H1 (cell line): ENCODE results near the gene GLG1. TPM values are rescaled to one million over a fixed set of nuclear protein-coding genes. Genes with fewer than 3 reads are reported as not detected.

Experiments
- CTCF ChIA-PET: fragments of 300-600 bp; sonication (Branson Sonifier 250); formaldehyde crosslinking; loops from one replicate; lab custom pipeline; 2021; ENCODE audit not compliant: partially characterized antibody; lab: Charles Lee
- POLR2A ChIA-PET: fragments of 300-600 bp; sonication (Branson Sonifier 250); formaldehyde crosslinking; loops from one replicate; lab custom pipeline; 2021; ENCODE audit warnings: inconsistent platforms; ENCODE audit not compliant: partially characterized antibody; lab: Charles Lee
- DNase-seq, 2 experiments: peaks; one replicate each; pipeline versions ENCODE4 v3.0.0 to v3.0.0-alpha.2; 2010 to 2022; ENCODE audit warnings: low spot score in 2 of 2, low read depth in 1 of 2, mixed read lengths in 1 of 2
- FAIRE-seq: peaks from 2 replicates; lab custom pipeline; 2011; peaks lifted over from hg19 to GRCh38; lab: Jason Lieb, UNC
- H2AFZ ChIP-seq: 2 replicates; pipeline ENCODE4 v1.8.1; 2012; ENCODE audit warnings: low read length, inconsistent platforms
- H2AK5ac ChIP-seq: 2 replicates; pipeline ENCODE4 v1.6.1; 2013; ENCODE audit warnings: low read depth, low read length
- H2BK120ac ChIP-seq: replicated peaks from 2 replicates; pipeline ENCODE3; 2013; ENCODE audit warnings: low read depth, low read length, inconsistent platforms
- H2BK12ac ChIP-seq: 2 replicates; pipeline ENCODE4 v1.6.1; 2013; ENCODE audit warnings: low read depth, low read length
- H2BK15ac ChIP-seq: 2 replicates; pipeline ENCODE4 v1.6.1; 2013; ENCODE audit warnings: low read length
- H2BK20ac ChIP-seq: 2 replicates; pipeline ENCODE4 v1.6.1; 2013; ENCODE audit warnings: low read length
- H2BK5ac ChIP-seq: 2 replicates; pipeline ENCODE4 v1.6.1; 2013; ENCODE audit warnings: low read depth, low read length
- H3K14ac ChIP-seq: 2 replicates; pipeline ENCODE4 v1.6.1; 2013; ENCODE audit warnings: inconsistent platforms; ENCODE audit not compliant: insufficient read length
- H3K18ac ChIP-seq: 2 replicates; pipeline ENCODE4 v1.6.1; 2013; ENCODE audit warnings: low read length; ENCODE audit errors: extremely low read depth
- H3K23ac ChIP-seq: 2 replicates; pipeline ENCODE4 v1.6.1; 2013; ENCODE audit warnings: inconsistent platforms; ENCODE audit not compliant: insufficient read length
- H3K23me2 ChIP-seq: 2 replicates; pipeline ENCODE4 v1.6.1; 2013; ENCODE audit warnings: low read depth, low read length
- H3K27ac ChIP-seq: 2 replicates; pipeline ENCODE4 v1.6.1; 2011; ENCODE audit warnings: low read depth, low read length, inconsistent platforms
- H3K27me3 ChIP-seq, 4 experiments: replicated peaks in 1 of 4; 1 replicate in 1 of 4; 2 replicates in 3 of 4; pipeline versions ENCODE4 v1.6.1 to v1.8.1; 2011 to 2013; ENCODE audit warnings: low read length in 3 of 4, mild to moderate bottlenecking in 3 of 4, inconsistent platforms in 2 of 4, mixed read lengths in 2 of 4, moderate library complexity in 1 of 4; ENCODE audit not compliant: control insufficient read depth in 3 of 4, insufficient read depth in 3 of 4; ENCODE audit errors: extremely low read depth in 1 of 4
- H3K36me3 ChIP-seq, 4 experiments: 2 replicates each; pipeline versions ENCODE4 v1.6.1 to v1.8.1; 2011 to 2013; ENCODE audit warnings: mild to moderate bottlenecking in 4 of 4, low read length in 3 of 4, moderate library complexity in 2 of 4, control low read depth in 1 of 4, inconsistent platforms in 1 of 4; ENCODE audit not compliant: insufficient read depth in 4 of 4, control insufficient read depth in 2 of 4
- H3K4ac ChIP-seq: replicated peaks from 2 replicates; pipeline ENCODE3; 2013; ENCODE audit warnings: low read length, low read depth, mixed read lengths, inconsistent platforms; ENCODE audit not compliant: insufficient read length
- H3K4me1 ChIP-seq, 4 experiments: replicated peaks in 1 of 4; 1 replicate in 1 of 4; 2 replicates in 3 of 4; pipeline versions ENCODE4 v1.6.1 to v1.8.1; 2011 to 2013; ENCODE audit warnings: low read length in 3 of 4, inconsistent platforms in 2 of 4, mixed read lengths in 1 of 4; ENCODE audit not compliant: insufficient read depth in 4 of 4, control insufficient read depth in 3 of 4
- H3K4me2 ChIP-seq, 2 experiments: 2 replicates each; pipeline versions ENCODE4 v1.6.1 to v1.8.1; 2011 to 2013; ENCODE audit warnings: low read depth in 2 of 2, low read length in 2 of 2, control low read depth in 1 of 2, inconsistent platforms in 1 of 2, mild to moderate bottlenecking in 1 of 2; ENCODE audit not compliant: insufficient read depth in 1 of 2
- H3K4me3 ChIP-seq, 4 experiments: fragments of 200-600, 300-600 bp in 1 of 4; sonication (generic), shearing (Covaris generic), sonication (Bioruptor Twin) in 1 of 4; 2 replicates each; pipeline versions ENCODE4 v1.5.1 to v1.8.1; 2011 to 2016; ENCODE audit warnings: low read length in 4 of 4, low read depth in 3 of 4, control low read depth in 2 of 4, inconsistent platforms in 2 of 4, mild to moderate bottlenecking in 2 of 4, mixed read lengths in 1 of 4, moderate library complexity in 1 of 4; ENCODE audit not compliant: insufficient read depth in 2 of 4; ENCODE audit errors: extremely low read depth in 1 of 4
- H3K56ac ChIP-seq: replicated peaks from 2 replicates; pipeline ENCODE3; 2013; ENCODE audit warnings: low read depth, mild to moderate bottlenecking, mixed read lengths, low read length, inconsistent platforms; ENCODE audit not compliant: insufficient read length
- H3K79me1 ChIP-seq: 2 replicates; pipeline ENCODE4 v1.6.1; 2013; ENCODE audit warnings: low read depth, low read length, control low read depth
- H3K79me2 ChIP-seq, 2 experiments: 2 replicates each; pipeline versions ENCODE4 v1.6.1 to v1.8.1; 2012 to 2013; ENCODE audit warnings: low read length in 2 of 2, mild to moderate bottlenecking in 2 of 2, inconsistent platforms in 1 of 2; ENCODE audit not compliant: insufficient read depth in 2 of 2, control insufficient read depth in 1 of 2
- H3K9ac ChIP-seq, 4 experiments: replicated peaks in 1 of 4; 1 replicate in 1 of 4; 2 replicates in 3 of 4; pipeline versions ENCODE4 v1.6.1 to v1.8.1; 2011 to 2013; ENCODE audit warnings: low read depth in 3 of 4, low read length in 3 of 4, control low read depth in 2 of 4, mild to moderate bottlenecking in 2 of 4, moderate library complexity in 2 of 4, inconsistent platforms in 1 of 4; ENCODE audit errors: extremely low read depth in 1 of 4
- H3K9me3 ChIP-seq, 2 experiments: 2 replicates each; pipeline versions ENCODE4 v1.6.1 to v1.8.1; 2012 to 2013; ENCODE audit warnings: mild to moderate bottlenecking in 2 of 2, moderate library complexity in 2 of 2, control low read depth in 1 of 2, inconsistent platforms in 1 of 2, low read depth in 1 of 2, low read length in 1 of 2, mixed read lengths in 1 of 2; ENCODE audit not compliant: insufficient read depth in 2 of 2
- H4K20me1 ChIP-seq, 2 experiments: replicated peaks in 1 of 2; 2 replicates each; pipeline versions ENCODE3 to v1.8.1; 2011 to 2013; ENCODE audit warnings: inconsistent platforms in 2 of 2, low read length in 2 of 2, mild to moderate bottlenecking in 1 of 2; ENCODE audit not compliant: insufficient read depth in 2 of 2, control insufficient read depth in 1 of 2
- H4K5ac ChIP-seq: 2 replicates; pipeline ENCODE4 v1.6.1; 2013; ENCODE audit warnings: low read length, low read depth, mixed read lengths, inconsistent platforms; ENCODE audit not compliant: insufficient read length
- H4K8ac ChIP-seq: 2 replicates; pipeline ENCODE4 v1.8.0; 2013; ENCODE audit warnings: mild to moderate bottlenecking, moderate library complexity, low read length, inconsistent platforms; ENCODE audit not compliant: insufficient read depth; ENCODE audit errors: extremely low read depth
- H4K91ac ChIP-seq: replicated peaks from 2 replicates; pipeline ENCODE3; 2013; ENCODE audit warnings: low read length, mixed read lengths, inconsistent platforms; ENCODE audit not compliant: insufficient read length
- ATF2 ChIP-seq: IDR thresholded peaks from 2 replicates; pipeline ENCODE4 v1.6.1; 2012; ENCODE audit warnings: low read length, inconsistent platforms
- CBX8 ChIP-seq: fragments of 300-800, 300-1000 bp; sonication (generic); IDR thresholded peaks from 2 replicates; pipeline ENCODE4 v1.7.1; 2016; ENCODE audit warnings: low read depth, low read length, borderline replicate concordance
- CTBP2 ChIP-seq: IDR thresholded peaks from 2 replicates; pipeline ENCODE4 v1.7.0; 2011; ENCODE audit warnings: borderline replicate concordance, mild to moderate bottlenecking, moderate library complexity, mixed read lengths, low read length; ENCODE audit not compliant: insufficient read depth, insufficient read length
- GTF2F1 ChIP-seq: IDR thresholded peaks from 2 replicates; pipeline ENCODE4 v1.6.1; 2012; ENCODE audit warnings: low read depth, low read length, improper control_type of control experiment, borderline replicate concordance
- NRF1 ChIP-seq: IDR thresholded peaks from 2 replicates; pipeline ENCODE4 v1.6.1; 2011; ENCODE audit warnings: mild to moderate bottlenecking, low read depth, low read length, improper control_type of control experiment
- POLR2AphosphoS5 ChIP-seq: IDR thresholded peaks from 2 replicates; pipeline ENCODE4 v1.6.1; 2011; ENCODE audit warnings: low read depth, low read length
- POU5F1 ChIP-seq: IDR thresholded peaks from 2 replicates; pipeline ENCODE4 v1.6.1; 2011; ENCODE audit warnings: low read depth, mild to moderate bottlenecking, low read length, moderate library complexity
- RBBP5 ChIP-seq: IDR thresholded peaks from 2 replicates; pipeline ENCODE4 v1.7.1; 2012; ENCODE audit warnings: low read depth, mild to moderate bottlenecking, inconsistent platforms, low read length, moderate library complexity, borderline replicate concordance
- SP1 ChIP-seq: IDR thresholded peaks from 2 replicates; pipeline ENCODE4 v1.6.1; 2011; ENCODE audit warnings: low read depth, low read length
- SRF ChIP-seq: IDR thresholded peaks from 2 replicates; pipeline ENCODE4 v1.6.1; 2011; ENCODE audit warnings: mild to moderate bottlenecking, low read depth, low read length, moderate library complexity
- USF2 ChIP-seq: IDR thresholded peaks from 2 replicates; pipeline ENCODE4 v1.6.1; 2011; ENCODE audit warnings: low read length, improper control_type of control experiment
- YY1 ChIP-seq: IDR thresholded peaks from 2 replicates; pipeline ENCODE4 v1.6.1; 2011; ENCODE audit warnings: low read depth, mild to moderate bottlenecking, low read length
- WGBS, 2 experiments: shearing (Covaris generic) in 1 of 2; methylation state at CpG; one replicate each; pipeline versions ENCODE4 v1.1.6 to v1.1.7; 2013 to 2015; ENCODE audit warnings: low lambda C conversion rate in 2 of 2, mixed read lengths in 2 of 2, inconsistent platforms in 1 of 2, low coverage in 1 of 2, missing lambda C conversion rate in 1 of 2; ENCODE audit not compliant: insufficient replicate concordance in 2 of 2, insufficient coverage in 1 of 2, insufficient read length in 1 of 2; ENCODE audit errors: extremely low coverage in 1 of 2, missing lambda C conversion rate in 1 of 2; 5-methylcytosine and 5-hydroxymethylcytosine counted together
- polyA plus RNA-seq, 7 experiments: library from polyadenylated mRNA; depleted of rRNA in 3 of 7; stranded (reverse) in 5 of 7; unstranded in 2 of 7; fragments of >200 nt in 5 of 7; fragments of 200-250 nt in 2 of 7; gene quantifications; 1 replicate in 5 of 7; 2 replicates in 1 of 7; 4 replicates in 1 of 7; pipeline versions ENCODE4 v1.2.1 to v1.2.3, GENCODE V29; 2011 to 2013; ENCODE audit warnings: missing spikeins in 2 of 7, mixed read lengths in 2 of 7
- total RNA-seq: library from RNA; stranded (reverse); fragmentation: NEBNext Ultra II Directional; extraction: Animal tissue kit (Norgen Biotek cat#: 25700); gene quantifications from 2 replicates; pipeline ENCODE4 v1.2.1, GENCODE V29; 2021

The GLG1 gene
- total and polyA plus RNA-seq, 2 of the 8 experiments (the other 6 are each of a cell fraction or from before 2014, with no cell fraction given) = 53.4 to 139 TPM

GRCh38 chr16:74500907-74501306, 106.0 kb downstream of the GLG1 start:
- CTCF ChIA-PET = interaction anchor here (0.6 to 1.3 kb wide), 3 partner anchors 74 to 185 kb away, joined by 3 to 6 read pairs (median 6); no protein-coding TSS in a partner anchor
- no peak for TF ChIP-seq RBBP5
- no peak for TF ChIP-seq ATF2
- no peak for TF ChIP-seq USF2
- TF ChIP-seq NRF1 = no peak
- no peak for TF ChIP-seq POLR2AphosphoS5
- no peak for TF ChIP-seq SP1
- no peak for TF ChIP-seq CTBP2
- TF ChIP-seq POU5F1 = no peak
- no peak for TF ChIP-seq GTF2F1
- no peak for TF ChIP-seq YY1
- no peak for TF ChIP-seq SRF
- no peak for TF ChIP-seq CBX8

More at GRCh38 chr16:74500907-74501306, 106.0 kb downstream of the GLG1 start:
- no peaks in the 10 kb centered on the region for H3K79me1 ChIP-seq
- FAIRE-seq (no peak), DNase-seq (no peak)
- no peaks in the 10 kb centered on the region for H3K27me3 ChIP-seq
- no peak overlapping the region for H3K4me2 ChIP-seq
- H3K4me1 ChIP-seq = no peaks in the 10 kb centered on the region
- H3K27ac ChIP-seq = no peak overlapping the region
- POLR2A ChIA-PET = no interaction called here
- peaks cover 0 to 1% of the 10 kb centered on the region in 2 experiments for H4K20me1 ChIP-seq
- H3K23me2 ChIP-seq = no peaks in the 10 kb centered on the region
- H4K5ac ChIP-seq = no peak overlapping the region
- no peak overlapping the region for H2BK15ac ChIP-seq
- no peak overlapping the region for H3K56ac ChIP-seq
- no peak overlapping the region for H3K23ac ChIP-seq
- WGBS, 2 experiments = 96% methylated on average over 3 of the region's 3 CpGs; no CpG with 5 or more reads in 1 of the 2 experiments
- H4K8ac ChIP-seq = no peak overlapping the region
- H3K9me3 ChIP-seq = no peaks in the 10 kb centered on the region
- no peak overlapping the region for H2BK12ac ChIP-seq
- no peak overlapping the region for H2BK5ac ChIP-seq
- H3K9ac ChIP-seq = no peak overlapping the region
- H3K36me3 ChIP-seq = peaks cover 2 to 24% (median 14%) of the 10 kb centered on the region in 4 experiments; a peak in 7 of 8 replicates
- no peak overlapping the region for H2AK5ac ChIP-seq
- H2BK20ac ChIP-seq = no peak overlapping the region
- H4K91ac ChIP-seq = no peak overlapping the region
- no peak overlapping the region for H3K14ac ChIP-seq
- no peak overlapping the region for H2BK120ac ChIP-seq
- H3K4me3 ChIP-seq = no peak overlapping the region
- no peak overlapping the region for H3K4ac ChIP-seq
- no peak overlapping the region for H3K18ac ChIP-seq
- H2AFZ ChIP-seq = no peak overlapping the region
- no peaks in the 10 kb centered on the region; a peak in 1 of 4 replicates for H3K79me2 ChIP-seq
